Right ventricle myocardium superior (tissue), 1 donor: ENCODE measurements around the gene DTD2. TPM values are rescaled to one million over a fixed set of nuclear protein-coding genes. Genes with fewer than 3 reads are reported as not detected.
"Not testable (repeated sequence)": the region's sequence is repeated elsewhere in the genome, so short reads cannot be mapped to it uniquely, and the experiment has no call there.

Experiments used
- ATAC-seq: fragments of 200-7000 bp; cut with Tn5 transposase; one replicate; pipeline ENCODE4 v1.9.1; 2020; ENCODE audit warnings: mild to moderate bottlenecking; ENCODE audit not compliant: poor library complexity
- DNase-seq: peaks from one replicate; pipeline ENCODE4 v3.0.0-alpha.2; 2020
- intact Hi-C: fragments of 100-400 bp; cut with DNase I; formaldehyde crosslinking; loops from one replicate; pipeline ENCODE4 v1.11.2; 2022
- long read RNA-seq: library from polyadenylated mRNA; unstranded; transcript quantifications from one replicate; pipeline ENCODE4 v2.0.0, GENCODE V29; 2021
- total RNA-seq: library from RNA; stranded (reverse); fragmentation: NEBNext Ultra II Directional; extraction: Animal tissue kit (Norgen Biotek cat#: 25700); gene quantifications from one replicate; pipeline ENCODE4 v1.2.1, GENCODE V29; 2021
- donor health status: DM: no; HTN: yes; CAD: no; lungs with severe emphysema.

The DTD2 gene
- 7.0 TPM for total RNA-seq
- long read RNA-seq, partial matches to known transcripts = 0 of 3 reads
- long read RNA-seq, other reads (novel, unspliced or antisense) = 0 of 3 reads

GRCh38 chr14:31456841-31457664, at the start of gene DTD2:
Gene DTD2 (minus strand): TSS chr14:31457506. CDS start chr14:31457393, 113 bp downstream.
- intact Hi-C loops = no loop called here
- DNase-seq = peak; percentile 98
- peak; percentile 100 for ATAC-seq

DNA sequence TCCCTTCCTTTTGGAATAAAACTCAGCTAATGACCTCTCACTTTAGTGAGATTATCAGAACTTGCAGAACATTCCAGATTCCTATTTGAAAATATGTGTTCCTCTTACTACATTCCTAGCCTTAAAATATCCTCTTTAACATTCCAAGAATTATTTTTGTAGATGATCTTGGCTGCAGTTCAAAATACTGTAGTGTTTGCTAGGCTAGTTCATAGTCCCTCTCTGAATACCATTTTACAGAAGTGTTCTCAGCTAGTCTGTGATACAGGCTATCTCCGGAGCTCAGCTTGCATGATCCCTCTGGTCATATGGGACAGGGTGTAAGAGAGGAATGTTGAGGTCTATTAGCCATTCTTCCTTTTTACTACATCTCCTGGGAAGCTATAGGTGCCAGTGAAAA, 48.1 kb upstream of the DTD2 start:
- intact Hi-C loops = loop anchor here (5.0 kb wide), 1 partner anchor 747 kb away; no protein-coding TSS in a partner anchor
- DNase-seq (no peak), ATAC-seq (peak; percentile 76)

GRCh38 chr14:31501870-31502269, 44.6 kb upstream of the DTD2 start:
- DNase-seq = no peak
- no peak for ATAC-seq
- intact Hi-C loops = no loop called here

GRCh38 chr14:31492759-31493498, 35.6 kb upstream of the DTD2 start:
- DNase-seq = no peak
- no peak for ATAC-seq
- intact Hi-C loops = no loop called here

- intact Hi-C loops = no loop called here
- ATAC-seq = no peak
These were observed 32.4 kb upstream of the DTD2 start for GRCh38 chr14:31489691-31490090.

GRCh38 chr14:31487886-31488285, 30.6 kb upstream of the DTD2 start, which contains the start of gene GPR33:
Gene GPR33 (minus strand): TSS chr14:31488039. CDS start chr14:31483965, 4,074 bp downstream.
- ATAC-seq = no peak
- no peak for DNase-seq
- intact Hi-C loops = no loop called here

More at GRCh38 chr14:31489691-31490090, 32.4 kb upstream of the DTD2 start:
- no peak for DNase-seq

DNA sequence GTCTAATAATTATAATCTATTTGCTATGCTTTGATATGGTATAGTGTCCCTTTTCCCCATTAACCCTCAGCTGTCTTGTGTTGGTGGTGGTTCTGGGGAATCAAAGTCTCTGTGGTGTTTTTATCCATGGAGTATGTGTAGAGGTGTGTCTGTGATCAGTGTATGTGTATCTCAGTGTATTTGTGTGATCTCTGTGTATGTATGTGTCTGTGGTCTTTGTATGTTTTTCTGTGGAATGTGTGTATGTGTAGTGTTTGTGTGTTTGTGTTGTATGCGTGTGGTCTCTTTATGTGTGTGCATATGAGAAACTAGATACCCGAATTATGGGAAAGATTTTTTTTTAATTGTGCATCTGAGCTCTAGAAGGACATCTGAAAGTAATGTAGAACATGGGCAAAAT, 29.5 kb upstream of the DTD2 start:
- DNase-seq (no peak), ATAC-seq (no peak)
- intact Hi-C loops = no loop called here

GRCh38 chr14:31484754-31485153, 27.4 kb upstream of the DTD2 start:
- DNase-seq (no peak), ATAC-seq (no peak)
- intact Hi-C loops = no loop called here

DNA sequence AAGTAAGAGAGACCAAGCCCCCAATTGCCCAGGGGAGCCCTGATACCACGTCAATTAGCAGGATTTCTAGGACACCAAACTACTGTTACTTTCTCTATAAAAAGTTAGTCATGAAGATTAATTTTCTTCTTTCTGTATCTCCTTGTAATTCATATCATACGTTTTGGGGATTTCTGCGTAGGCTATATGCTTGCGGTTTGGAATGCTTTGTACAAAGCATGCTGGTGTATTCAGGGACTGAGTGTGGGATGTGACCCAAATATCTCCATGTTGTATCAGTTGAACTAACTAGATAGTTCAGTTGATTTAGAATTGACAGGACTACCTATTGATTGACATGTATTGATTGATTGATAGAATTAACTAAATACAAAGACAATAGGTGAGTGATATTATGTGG, 22.9 kb upstream of the DTD2 start:
- intact Hi-C loops = no loop called here
- ATAC-seq (no peak), DNase-seq (no peak)

DNA sequence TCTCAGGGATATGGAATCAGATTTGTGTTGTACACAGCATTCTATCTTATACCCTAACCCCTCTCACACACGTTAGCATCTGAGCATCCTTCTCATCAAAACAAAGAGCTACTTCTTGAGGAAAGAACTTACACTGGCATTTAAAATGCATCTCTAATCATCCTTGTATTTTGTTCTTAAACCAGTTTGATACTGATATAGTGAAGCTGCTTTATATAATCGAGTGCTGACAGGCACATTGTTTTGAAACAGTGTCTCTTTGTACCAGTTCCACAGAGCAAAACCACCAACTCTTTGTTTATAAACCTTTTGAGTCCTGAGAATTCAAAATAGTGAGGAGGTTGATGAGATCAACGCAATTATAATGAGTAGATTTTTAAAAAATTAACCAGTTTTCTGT, 21.7 kb upstream of the DTD2 start:
- intact Hi-C loops = no loop called here
- no peak for ATAC-seq

GRCh38 chr14:31477248-31477647, 19.9 kb upstream of the DTD2 start:
- ATAC-seq = peak; percentile 53
- intact Hi-C loops = no loop called here
- DNase-seq = no peak

More for the DNA sequence above, 21.7 kb upstream of the DTD2 start:
- no peak for DNase-seq

DNA sequence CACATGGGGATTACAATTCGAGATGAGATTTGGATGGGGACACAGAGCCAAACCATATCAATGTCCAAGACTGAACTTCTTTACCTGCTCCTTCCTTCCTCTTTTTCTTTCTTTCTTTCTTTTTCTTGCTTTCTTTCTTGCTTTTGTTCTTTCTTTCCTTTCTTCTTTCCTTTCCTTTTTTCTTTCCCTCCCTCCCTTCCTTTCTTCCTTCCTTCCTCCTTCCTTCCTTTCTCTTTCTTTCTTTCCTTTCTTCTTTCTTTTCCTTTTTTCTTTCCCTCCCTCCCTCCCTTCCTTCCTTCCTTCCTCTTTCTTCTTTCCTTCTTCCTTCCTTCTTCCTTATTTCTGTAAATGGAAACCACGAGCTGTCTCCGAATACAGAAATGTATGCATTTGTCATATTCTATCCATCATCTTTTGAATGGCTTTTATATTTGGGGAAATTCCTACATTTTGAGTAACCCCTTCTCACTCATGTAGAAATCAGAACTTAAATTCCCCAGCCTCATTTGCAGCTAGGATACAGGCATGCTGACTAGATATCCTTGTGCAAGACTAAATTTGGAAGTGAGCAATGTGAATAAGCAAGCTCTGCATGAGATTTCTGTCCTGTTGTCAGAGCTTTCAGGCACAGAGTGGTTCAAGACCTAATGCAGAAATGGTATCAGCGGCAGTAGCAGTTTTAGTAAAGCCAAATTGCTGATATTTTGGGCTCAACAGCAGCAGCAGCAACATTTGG, 19.0 kb upstream of the DTD2 start:
- ATAC-seq (no peak), DNase-seq (no peak)
- intact Hi-C loops = no loop called here

DNA sequence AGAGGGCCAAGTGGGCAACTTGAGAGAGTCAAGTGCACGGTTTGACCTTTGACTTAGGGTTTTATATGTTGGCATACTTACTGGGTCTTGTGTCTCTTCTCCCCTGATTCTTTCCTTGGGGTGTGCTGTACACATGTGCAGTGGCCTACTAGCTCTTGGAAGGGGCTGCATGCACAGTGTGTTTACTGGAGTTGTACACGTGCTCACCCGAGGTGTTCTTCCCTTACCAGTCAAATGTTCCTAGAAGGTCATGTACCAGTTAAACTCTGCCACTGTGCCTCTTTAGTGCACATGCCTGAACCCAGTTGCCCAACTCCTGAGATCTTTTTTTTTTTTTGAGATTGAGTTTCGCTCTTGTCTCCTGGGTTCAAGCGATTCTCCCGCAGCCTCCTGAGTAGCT, 9.2 kb upstream of the DTD2 start:
- no peak for DNase-seq
- ATAC-seq = no peak
- intact Hi-C loops = no loop called here

DNA sequence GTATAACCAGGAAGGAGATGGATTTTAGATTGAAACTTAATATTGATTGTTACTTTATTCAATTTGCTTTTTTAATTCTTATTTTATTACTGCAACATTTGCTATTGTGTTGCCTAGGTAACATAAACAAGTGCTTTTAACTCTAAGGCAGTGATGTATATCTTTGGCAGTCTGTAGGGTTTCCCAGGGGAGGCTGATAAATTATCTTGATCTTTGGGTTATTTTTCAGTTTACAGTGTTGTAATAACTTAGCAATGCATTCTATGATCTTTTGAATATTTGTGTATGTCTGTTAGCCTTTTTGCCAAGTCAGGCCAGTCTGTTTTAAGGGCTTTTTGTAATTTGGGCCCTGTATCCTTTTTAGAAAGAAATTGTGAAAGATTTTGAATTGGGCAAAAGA, 7.8 kb upstream of the DTD2 start:
- ATAC-seq (no peak), DNase-seq (no peak)
- intact Hi-C loops = no loop called here

DNA sequence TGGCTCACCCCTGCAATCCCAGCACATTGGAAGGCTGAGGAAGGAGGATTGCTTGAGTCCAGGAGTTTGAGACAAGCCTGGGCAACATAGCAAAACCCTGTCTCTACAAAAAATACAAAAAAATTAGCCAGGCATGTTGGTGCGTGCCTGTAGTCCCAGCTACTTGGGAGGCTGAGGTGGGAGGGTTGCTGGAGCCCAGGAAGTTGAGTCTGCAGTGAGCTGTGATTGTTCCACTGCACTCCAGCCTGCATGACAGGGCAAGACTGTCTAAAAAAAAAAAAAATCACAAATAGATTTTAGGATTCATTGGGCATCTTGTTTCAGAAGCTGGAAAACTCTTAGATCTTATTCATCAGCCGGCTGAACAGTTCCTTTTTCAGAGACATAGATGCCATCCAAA, 5.1 kb upstream of the DTD2 start:
- DNase-seq, intact Hi-C loops, ATAC-seq: not testable (repeated sequence)

GRCh38 chr14:31461545-31461944, 4.2 kb upstream of the DTD2 start:
- intact Hi-C loops = no loop called here
- ATAC-seq (no peak), DNase-seq (no peak)

DNA sequence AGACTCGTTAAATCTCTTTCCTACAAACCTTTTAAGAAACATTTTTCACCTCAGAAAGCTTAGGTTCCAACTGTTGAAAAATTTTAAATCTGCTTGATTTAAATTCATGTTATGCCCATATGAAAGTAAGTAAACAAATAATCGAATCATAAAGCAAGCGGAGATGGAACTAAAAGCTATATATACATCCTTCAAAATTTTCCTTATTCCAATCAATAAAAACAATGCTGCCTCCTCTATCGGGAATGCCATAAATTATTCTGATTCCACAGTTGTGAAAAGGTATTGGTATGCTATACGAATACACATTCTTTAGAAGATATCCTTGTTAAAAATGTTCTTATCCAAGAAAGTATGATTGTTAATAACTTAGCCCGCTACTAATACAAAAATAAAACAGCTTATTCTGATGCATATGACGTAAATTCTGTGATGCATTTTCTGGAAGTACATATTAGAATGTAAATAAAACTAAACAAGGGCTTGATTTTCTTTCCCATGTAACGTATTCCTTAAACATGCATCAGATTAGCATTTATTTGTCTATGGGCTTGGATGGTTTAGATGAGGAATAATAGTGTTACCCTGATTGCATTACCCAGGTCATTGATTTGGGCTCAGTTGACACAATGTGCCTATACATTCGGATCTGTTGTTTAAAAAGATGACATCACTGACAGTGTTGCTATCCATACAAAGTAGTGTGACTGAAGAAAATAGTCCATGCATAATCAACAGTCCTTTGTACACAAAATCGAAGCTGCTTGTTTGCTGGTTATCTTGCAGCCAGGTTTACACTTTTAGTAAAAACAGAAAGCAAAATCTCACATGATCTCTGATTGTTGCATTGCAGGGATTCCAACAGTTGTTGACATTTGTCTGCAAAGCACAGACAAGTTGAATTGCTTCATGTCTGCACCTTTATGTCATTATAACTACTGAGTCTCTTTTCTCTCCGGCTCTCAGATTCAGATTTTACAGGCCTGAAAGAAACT, 656 bp upstream of the DTD2 start:
- DNase-seq (no peak), ATAC-seq (no peak)
- intact Hi-C loops = no loop called here
